COLO668 (cell line): ENCODE measurements around the gene ZC2HC1C.

Experiments used
- DNase-seq: peaks from one replicate; lab custom pipeline; 2025; ENCODE audit not compliant: unreplicated experiment; lab: John Stamatoyannopoulos, UW

ZC2HC1C gene

DNA sequence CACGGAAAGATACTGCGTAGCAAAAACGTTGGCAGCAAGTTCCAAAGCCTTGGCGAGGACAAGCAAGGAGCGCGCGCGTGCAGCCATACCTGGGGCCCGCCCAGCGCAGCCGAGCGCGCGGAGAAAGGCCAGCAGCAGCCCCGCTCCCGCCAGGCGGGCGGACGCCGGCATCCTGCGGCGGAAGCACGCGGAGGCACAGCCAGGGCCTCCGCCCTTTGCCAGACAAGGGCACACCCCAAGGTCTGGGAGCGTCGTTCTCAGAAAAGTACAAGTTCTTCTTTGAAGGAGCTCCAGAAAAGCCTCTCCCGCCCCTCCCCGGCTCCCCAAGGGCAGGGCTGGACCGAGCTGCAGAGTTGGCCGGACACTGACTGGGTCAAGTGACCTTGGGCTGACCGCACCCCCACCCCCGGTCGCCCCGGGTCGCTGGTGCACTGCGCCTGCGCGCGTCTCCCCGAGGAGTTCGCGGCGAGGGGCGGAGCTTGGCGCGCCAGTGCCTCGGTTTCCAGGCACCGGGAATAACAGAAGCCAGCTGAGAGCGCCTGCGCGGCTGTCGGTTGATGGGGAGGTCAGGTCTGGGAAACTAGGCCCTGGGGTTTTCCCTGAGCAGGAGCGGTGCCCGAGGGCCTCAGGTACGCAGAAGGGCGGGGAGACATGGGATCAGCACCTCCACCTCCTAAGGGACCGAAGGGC is at the start of gene ZC2HC1C:
Gene ZC2HC1C, plus strand, starts transcription at position 521 of the 690 bp plus-strand sequence. CDS start 933 bp downstream, outside the sequence.
- DNase-seq: peak; percentile 99

DNA sequence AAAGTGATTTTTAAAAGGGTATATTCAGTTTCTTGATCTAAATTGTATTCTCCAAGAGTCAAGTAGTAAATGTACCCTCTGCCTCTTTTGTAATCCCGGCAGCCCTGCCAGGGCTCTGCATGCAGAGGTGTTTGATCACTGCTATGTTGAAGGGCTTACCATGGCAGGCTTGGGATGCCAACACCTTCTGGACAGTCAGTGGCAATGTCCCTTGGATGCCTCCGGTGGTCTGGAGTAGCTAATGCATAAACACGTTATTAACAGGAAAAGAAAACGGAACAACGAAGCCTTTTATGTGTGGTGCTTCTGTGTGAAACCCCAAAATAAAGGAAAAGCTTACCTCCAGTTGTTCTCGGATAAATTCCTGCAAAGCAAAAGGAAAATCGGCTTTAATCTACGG is 46.8 kb upstream of the ZC2HC1C start:
- DNase-seq: peak; percentile 19

DNA sequence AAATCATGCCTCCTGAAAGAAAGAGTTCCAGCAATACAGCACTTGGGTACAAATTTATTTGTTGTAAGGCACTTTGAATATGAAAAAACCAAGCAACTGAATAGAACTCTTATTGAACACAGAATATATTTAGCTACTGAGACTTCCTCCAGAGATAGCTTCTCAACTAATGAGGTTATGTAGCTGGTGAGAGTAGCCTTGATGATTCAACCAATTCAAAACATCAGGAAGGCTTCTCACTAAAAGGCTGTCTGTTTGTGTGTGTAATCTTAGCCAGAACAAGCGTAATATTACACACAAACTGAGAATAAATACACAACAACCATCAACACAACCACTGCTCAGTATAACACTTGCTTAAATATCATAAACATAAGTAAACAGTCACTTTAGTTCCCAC is 46.3 kb upstream of the ZC2HC1C start:
- DNase-seq: no peak

- no peak for DNase-seq
Observed at GRCh38 chr14:75025082-75025481, 44.4 kb upstream of the ZC2HC1C start.

GRCh38 chr14:75025876-75026275 is 43.6 kb upstream of the ZC2HC1C start:
- DNase-seq: no peak

DNA sequence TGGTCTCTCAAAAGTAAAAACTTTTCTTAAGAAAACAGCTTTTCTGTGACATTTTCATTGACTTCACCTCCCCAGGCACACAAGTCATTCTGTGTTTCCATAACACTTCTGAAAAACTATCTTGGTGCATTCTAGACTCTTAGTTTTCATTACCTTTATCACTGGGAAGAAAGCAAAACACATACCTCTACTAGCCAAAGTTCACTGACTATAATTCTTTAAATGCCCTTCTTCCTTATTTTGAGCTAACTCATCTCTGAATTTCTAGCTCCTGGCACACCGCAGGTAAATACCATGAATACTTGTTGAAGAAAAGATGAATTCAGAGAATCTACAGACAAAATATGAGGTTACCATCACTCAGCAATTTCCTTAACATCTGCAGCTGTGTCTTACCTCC is 39.3 kb upstream of the ZC2HC1C start:
- no peak for DNase-seq

GRCh38 chr14:75032939-75033338 is 36.5 kb upstream of the ZC2HC1C start:
- no peak for DNase-seq

GRCh38 chr14:75040507-75040906 is 28.9 kb upstream of the ZC2HC1C start:
- DNase-seq: no peak

GRCh38 chr14:75040959-75041358 is 28.5 kb upstream of the ZC2HC1C start:
- DNase-seq: no peak

GRCh38 chr14:75041613-75042012 is 27.8 kb upstream of the ZC2HC1C start:
- DNase-seq: no peak

DNA sequence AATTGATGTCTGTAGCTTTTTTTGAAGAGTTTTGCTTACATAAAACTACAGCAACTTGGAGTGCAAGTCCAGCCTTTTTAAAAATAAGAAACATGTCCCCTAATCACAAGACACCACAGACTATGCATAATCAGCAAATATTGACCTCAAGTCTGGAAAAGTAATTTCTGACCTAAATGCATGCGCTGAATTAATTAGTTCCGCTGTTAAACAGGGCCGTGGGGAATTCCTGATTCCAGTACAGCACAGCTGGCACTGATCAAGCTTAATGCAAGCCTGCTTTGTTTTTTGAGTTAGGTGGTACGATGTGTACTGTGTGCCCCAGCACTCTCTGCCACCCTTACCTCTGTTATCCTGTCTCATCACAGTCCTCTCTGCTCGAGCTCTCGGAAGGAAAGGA is 27.4 kb upstream of the ZC2HC1C start:
- DNase-seq: no peak

DNA sequence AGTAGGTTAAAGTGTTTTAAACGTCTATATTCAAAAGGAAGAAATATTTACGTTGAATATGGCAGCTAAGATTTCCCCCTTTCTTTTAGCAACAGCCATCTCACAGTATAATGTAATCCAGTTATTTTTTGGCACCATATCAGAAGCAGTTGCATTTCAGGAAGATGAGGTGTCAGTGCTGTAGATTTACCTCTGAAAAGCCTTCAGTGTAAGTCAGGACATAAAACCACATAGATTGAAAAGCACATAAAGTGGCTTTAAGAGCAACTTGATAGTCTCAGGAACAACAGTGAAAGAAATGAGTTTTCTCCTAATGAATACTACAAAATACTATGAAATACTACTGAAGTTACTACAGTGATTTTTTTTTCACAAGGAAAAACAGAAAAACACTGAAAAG is 25.1 kb upstream of the ZC2HC1C start:
- DNase-seq: no peak

- DNase-seq: no peak
Observed at GRCh38 chr14:75044752-75045151, 24.7 kb upstream of the ZC2HC1C start.

- no peak for DNase-seq
Observed at GRCh38 chr14:75046275-75046674, 23.2 kb upstream of the ZC2HC1C start.

- no peak for DNase-seq
Observed at GRCh38 chr14:75046899-75047298, 22.5 kb upstream of the ZC2HC1C start.

GRCh38 chr14:75047506-75047905 is 21.9 kb upstream of the ZC2HC1C start:
- no peak for DNase-seq

DNA sequence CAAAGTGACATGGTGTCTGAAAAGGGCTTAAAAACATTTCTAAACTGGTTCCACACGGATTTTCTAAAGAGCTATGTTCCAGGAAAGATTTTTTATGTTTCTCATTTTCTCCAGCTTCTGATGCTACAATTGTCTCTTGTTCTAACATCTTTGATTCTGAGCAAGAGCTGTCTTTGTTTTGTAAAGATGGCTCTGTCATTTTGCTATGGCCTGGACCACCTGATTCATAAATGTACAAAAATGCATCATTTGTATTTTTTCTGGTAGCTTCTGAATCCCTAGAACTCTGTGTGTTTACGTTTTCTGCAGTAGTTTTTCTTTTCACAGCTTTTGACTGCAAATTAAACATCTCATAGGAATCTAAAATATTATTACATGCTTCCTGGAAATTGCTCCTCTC is 21.3 kb upstream of the ZC2HC1C start:
- no peak for DNase-seq

- DNase-seq: no peak
Observed at GRCh38 chr14:75049136-75049535, 20.3 kb upstream of the ZC2HC1C start.

DNA sequence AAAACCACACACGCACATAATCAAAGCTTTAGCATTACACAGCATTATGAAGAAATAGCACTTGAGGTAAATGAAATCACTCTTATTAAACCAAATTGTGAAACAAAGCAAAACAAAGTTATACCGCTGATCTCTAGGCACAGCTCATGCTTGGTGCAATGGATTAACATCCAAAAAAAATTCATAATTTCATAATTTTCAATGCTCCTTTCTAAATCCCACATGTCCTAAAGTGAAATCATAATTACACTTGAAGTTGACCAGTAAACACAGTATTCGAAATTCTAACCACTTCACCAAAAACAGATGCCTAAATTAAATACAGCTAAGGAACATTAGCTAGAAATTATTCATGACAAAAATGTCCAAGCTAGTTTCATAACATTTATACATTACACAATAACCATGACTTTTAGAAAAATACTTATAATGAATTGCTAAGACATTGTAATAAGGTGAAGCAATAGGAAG is 19.7 kb upstream of the ZC2HC1C start:
- no peak for DNase-seq

- DNase-seq: peak; percentile 95
Observed at GRCh38 chr14:75050852-75051555, 18.4 kb upstream of the ZC2HC1C start, which contains the start of gene MLH3. TSS of gene MLH3 (minus strand) at chr14:75051467. CDS start at chr14:75049655, 1,812 bp downstream.

GRCh38 chr14:75051556-75051899 is 17.9 kb upstream of the ZC2HC1C start:
- DNase-seq: no peak
